ENCODE data around the gene FOXL3.

The FOXL3 gene

GRCh38 chr7:252981-253380 lies 37.0 kb upstream of the FOXL3 start:
- TF ChIP-seq CTCF (IDR thresholded peaks at IDR 0.05): no peak

- no peak for TF ChIP-seq CTCF (IDR thresholded peaks at IDR 0.05)
Observed at GRCh38 chr7:253581-254336, 36.2 kb upstream of the FOXL3 start.

GRCh38 chr7:254337-255037 lies 35.5 kb upstream of the FOXL3 start:
- no peak for TF ChIP-seq CTCF (IDR thresholded peaks at IDR 0.05)

GRCh38 chr7:255038-255435 lies 34.9 kb upstream of the FOXL3 start:
- TF ChIP-seq CTCF (IDR thresholded peaks at IDR 0.05): no peak

- TF ChIP-seq CTCF (IDR thresholded peaks at IDR 0.05): no peak
Observed at GRCh38 chr7:255721-256361, 34.1 kb upstream of the FOXL3 start.

- no peak for TF ChIP-seq CTCF (IDR thresholded peaks at IDR 0.05)
Observed at GRCh38 chr7:256461-256940, 33.5 kb upstream of the FOXL3 start.

- TF ChIP-seq CTCF (IDR thresholded peaks at IDR 0.05): no peak
Observed at GRCh38 chr7:256981-257646, 32.9 kb upstream of the FOXL3 start.
